Globus pallidus (tissue), 1 donor: ENCODE measurements around the gene MTSS2.
A peak's percentile ranks its signal among the peaks of the same experiment; 100 is the strongest.

Experiments used
- DNase-seq: peaks from one replicate; pipeline ENCODE4 v3.0.0-alpha.2; 2015; ENCODE audit warnings: low spot score

MTSS2 gene

GRCh38 chr16:70715055-70715858 lies 29.4 kb upstream of the MTSS2 start:
- peak; percentile 40 for DNase-seq

GRCh38 chr16:70714581-70715054 lies 28.8 kb upstream of the MTSS2 start:
- no peak for DNase-seq

GRCh38 chr16:70713824-70714223 lies 28.0 kb upstream of the MTSS2 start:
- no peak for DNase-seq

GRCh38 chr16:70713342-70713741 lies 27.5 kb upstream of the MTSS2 start:
- DNase-seq, result no peak

- no peak for DNase-seq
Measured at GRCh38 chr16:70712942-70713341, 27.1 kb upstream of the MTSS2 start.

GRCh38 chr16:70712359-70712758 lies 26.5 kb upstream of the MTSS2 start:
- DNase-seq, result no peak

- no peak for DNase-seq
Measured at GRCh38 chr16:70711211-70712031, 25.6 kb upstream of the MTSS2 start.

GRCh38 chr16:70710422-70711210 lies 24.8 kb upstream of the MTSS2 start:
- no peak for DNase-seq

GRCh38 chr16:70709942-70710341 lies 24.1 kb upstream of the MTSS2 start:
- no peak for DNase-seq

- DNase-seq, result no peak
Measured at GRCh38 chr16:70709457-70709856, 23.6 kb upstream of the MTSS2 start.

- DNase-seq, result peak; percentile 42
Measured at GRCh38 chr16:70708366-70709246, 22.8 kb upstream of the MTSS2 start.

- no peak for DNase-seq
Measured at GRCh38 chr16:70706948-70707465, 21.2 kb upstream of the MTSS2 start.

- DNase-seq, result no peak
Measured at GRCh38 chr16:70705056-70705455, 19.2 kb upstream of the MTSS2 start.

GRCh38 chr16:70704586-70704985 lies 18.7 kb upstream of the MTSS2 start:
- DNase-seq, result no peak

- DNase-seq, result no peak
Measured at GRCh38 chr16:70703835-70704381, 18.1 kb upstream of the MTSS2 start.

- DNase-seq, result no peak
Measured at GRCh38 chr16:70703041-70703834, 17.4 kb upstream of the MTSS2 start.

- no peak for DNase-seq
Measured at GRCh38 chr16:70702624-70703023, 16.8 kb upstream of the MTSS2 start.

- no peak for DNase-seq
Measured at GRCh38 chr16:70701998-70702397, 16.1 kb upstream of the MTSS2 start.

GRCh38 chr16:70701596-70701995 lies 15.7 kb upstream of the MTSS2 start:
- DNase-seq, result no peak

- no peak for DNase-seq
Measured at GRCh38 chr16:70701036-70701435, 15.2 kb upstream of the MTSS2 start.
